Endothelial cell of umbilical vein (primary cell): Measurements from ENCODE around the gene ARHGAP27. TPM values are rescaled to one million over a fixed set of nuclear protein-coding genes. Genes with fewer than 3 reads are reported as not detected.

Experiments
- BruUV-seq: library from RNA; stranded (reverse); fragments of 400-500 nt; replicated peaks from 2 replicates; lab custom pipeline; 2021; lab: Mats Ljungman, UMichigan
- CTCF ChIA-PET: fragments of 300-600, 350-600 bp; sonication (Branson Sonifier 250); formaldehyde crosslinking; loops from one replicate; lab custom pipeline; 2021; ENCODE audit warnings: antibody characterized with exemption, inconsistent platforms; lab: Charles Lee
- POLR2A ChIA-PET: fragments of 300-600, 350-600 bp; sonication (Branson Sonifier 250); formaldehyde crosslinking; loops from one replicate; lab custom pipeline; 2021; ENCODE audit warnings: antibody characterized with exemption, inconsistent platforms; lab: Charles Lee
- DNase-seq: peaks from one replicate; pipeline ENCODE4 v3.0.0-alpha.2; 2011; ENCODE audit warnings: low read depth, low spot score
- FAIRE-seq: peaks from 2 replicates; lab custom pipeline; 2011; peaks lifted over from hg19 to GRCh38; lab: Jason Lieb, UNC
- H2AFZ ChIP-seq: 2 replicates; pipeline ENCODE4 v1.6.0; 2012; ENCODE audit warnings: low read depth, low read length, control low read depth, inconsistent platforms
- H3K27ac ChIP-seq: 2 replicates; pipeline ENCODE4 v1.5.1; 2011; ENCODE audit warnings: low read depth, mild to moderate bottlenecking, control low read depth, low read length, moderate library complexity; ENCODE audit not compliant: insufficient read depth
- H3K27me3 ChIP-seq, 2 experiments: 2 replicates each; pipeline versions ENCODE4 v1.6.0 to v1.6.1; 2011; ENCODE audit warnings: low read length in 2 of 2, mixed read lengths in 1 of 2; ENCODE audit not compliant: control insufficient read depth in 2 of 2, insufficient read depth in 2 of 2
- H3K36me3 ChIP-seq, 2 experiments: 2 replicates in 1 of 2; 3 replicates in 1 of 2; pipeline ENCODE4 v1.5.1; 2011; ENCODE audit warnings: low read length in 2 of 2, mild to moderate bottlenecking in 1 of 2, moderate library complexity in 1 of 2; ENCODE audit not compliant: control insufficient read depth in 2 of 2, insufficient read depth in 2 of 2; ENCODE audit errors: extremely low read depth in 1 of 2
- H3K4me1 ChIP-seq: 3 replicates; pipeline ENCODE4 v1.5.1; 2011; ENCODE audit warnings: mild to moderate bottlenecking, low read length; ENCODE audit not compliant: control insufficient read depth, insufficient read depth; ENCODE audit errors: extremely low read depth
- H3K4me2 ChIP-seq: 2 replicates; pipeline ENCODE4 v1.6.1; 2011; ENCODE audit warnings: low read length, control low read depth, mixed read lengths; ENCODE audit not compliant: insufficient read depth
- H3K4me3 ChIP-seq, 3 experiments: fragments of 200-600 bp in 1 of 3; sonication (generic), shearing (Covaris generic) in 1 of 3; replicated peaks in 1 of 3; 2 replicates each; pipeline ENCODE4 v1.5.1; 2011 to 2016; ENCODE audit warnings: control low read depth in 3 of 3, low read length in 3 of 3, mild to moderate bottlenecking in 2 of 3, inconsistent platforms in 1 of 3, low read depth in 1 of 3, moderate library complexity in 1 of 3; ENCODE audit not compliant: insufficient read depth in 1 of 3
- H3K79me2 ChIP-seq: 2 replicates; pipeline ENCODE4 v1.6.0; 2012; ENCODE audit warnings: low read length, inconsistent platforms; ENCODE audit not compliant: control insufficient read depth, insufficient read depth
- H3K9ac ChIP-seq: replicated peaks from 2 replicates; pipeline ENCODE3; 2011; ENCODE audit warnings: low read length, control low read depth; ENCODE audit not compliant: insufficient read depth; ENCODE audit errors: extremely low read depth
- H3K9me1 ChIP-seq: replicated peaks from 3 replicates; pipeline ENCODE4 v1.6.0; 2011; ENCODE audit warnings: mild to moderate bottlenecking, low read length; ENCODE audit not compliant: control insufficient read depth, insufficient read depth; ENCODE audit errors: extremely low read depth
- H3K9me3 ChIP-seq: replicated peaks from 2 replicates; pipeline ENCODE4 v1.5.1; 2012; ENCODE audit warnings: low read length, inconsistent platforms; ENCODE audit not compliant: control insufficient read depth, insufficient read depth
- H4K20me1 ChIP-seq: replicated peaks from 2 replicates; pipeline ENCODE3; 2011; ENCODE audit warnings: mild to moderate bottlenecking, low read length; ENCODE audit not compliant: control insufficient read depth, insufficient read depth; ENCODE audit errors: extremely low read depth
- CTCF ChIP-seq, 2 donors: IDR thresholded peaks; 1 replicate in 1 of 2; 2 replicates in 1 of 2; pipeline ENCODE4 v1.5.1; 2011; ENCODE audit warnings: low read length in 2 of 2, mild to moderate bottlenecking in 2 of 2, moderate library complexity in 2 of 2, control low read depth in 1 of 2, inconsistent platforms in 1 of 2, low read depth in 1 of 2; ENCODE audit not compliant: insufficient read depth in 1 of 2; ENCODE audit errors: extremely low read depth in 1 of 2
- EZH2 ChIP-seq: IDR thresholded peaks from 2 replicates; pipeline ENCODE4 v1.6.1; 2012; ENCODE audit warnings: borderline replicate concordance, low read depth, mild to moderate bottlenecking, moderate library complexity, low read length, inconsistent platforms; ENCODE audit not compliant: severe bottlenecking
- FOS ChIP-seq: IDR thresholded peaks from 2 replicates; pipeline ENCODE4 v1.6.1; 2011; ENCODE audit warnings: mild to moderate bottlenecking, low read length, moderate library complexity, borderline replicate concordance; ENCODE audit not compliant: insufficient read depth
- GATA2 ChIP-seq: IDR thresholded peaks from 2 replicates; pipeline ENCODE4 v1.7.0; 2011; ENCODE audit warnings: low read depth, mild to moderate bottlenecking, moderate library complexity, mixed read lengths, low read length; ENCODE audit not compliant: insufficient read length, insufficient read depth
- JUN ChIP-seq: IDR thresholded peaks from 2 replicates; pipeline ENCODE4 v1.6.1; 2011; ENCODE audit warnings: borderline replicate concordance, low read depth; ENCODE audit not compliant: insufficient read length, insufficient read depth
- MAX ChIP-seq: IDR thresholded peaks from 2 replicates; pipeline ENCODE4 v1.6.1; 2011; ENCODE audit not compliant: insufficient read depth, insufficient read length
- MYC ChIP-seq: IDR thresholded peaks from one replicate; pipeline ENCODE4 v1.6.1; 2011; ENCODE audit warnings: mild to moderate bottlenecking, low read depth, low read length
- POLR2A ChIP-seq: IDR thresholded peaks from 2 replicates; pipeline ENCODE4 v1.6.1; 2012; ENCODE audit warnings: low read depth, mild to moderate bottlenecking, control low read depth, low read length
- POLR2AphosphoS5 ChIP-seq: IDR thresholded peaks from 2 replicates; pipeline ENCODE4 v1.6.1; 2012; ENCODE audit warnings: low read depth, mild to moderate bottlenecking, control low read depth, low read length, moderate library complexity; ENCODE audit not compliant: insufficient read depth
- dilution Hi-C: fragments of 300-500 bp; cut with MboI; formaldehyde crosslinking; loops from one replicate; pipeline ENCODE4 v1.15.0; 2019; ENCODE audit warnings: low sequenced_read_pairs; ENCODE audit not compliant: extremely low pct_ligation_motif_present
- intact Hi-C: fragments of 100-400 bp; cut with micrococcal nuclease; formaldehyde crosslinking; loops from one replicate; pipeline ENCODE4 v1.10.0; 2022
- polyA plus RNA-seq, 4 experiments: library from polyadenylated mRNA; depleted of rRNA in 3 of 4; stranded (reverse) in 3 of 4; unstranded in 1 of 4; fragments of >200 nt; gene quantifications; 2 replicates each; pipeline versions ENCODE4 v1.2.1 to v1.2.3, GENCODE V29; 2011 to 2012; ENCODE audit warnings: missing spikeins in 1 of 4
- total RNA-seq: library from RNA; stranded (reverse); gene quantifications from 2 replicates; pipeline ENCODE4 v1.2.3, GENCODE V29; 2021

The ARHGAP27 gene
- total and polyA plus RNA-seq, 2 donors (not counting 3 experiments of a cell fraction or from before 2014, with no cell fraction given) = 21.0 to 47.0 TPM

- H3K9ac ChIP-seq = no peak overlapping the region
- H3K79me2 ChIP-seq = no peaks in the 10 kb centered on the region
- peaks cover 0 to 4% of the 10 kb centered on the region in 2 experiments for H3K36me3 ChIP-seq
- intact Hi-C loops = no loop called here
- no peak overlapping the region for H3K4me2 ChIP-seq
- no peak for FAIRE-seq
- H3K4me3 ChIP-seq = no peak overlapping the region
- no peaks in the 10 kb centered on the region for H4K20me1 ChIP-seq
- BruUV-seq = no TSS peak
- H3K4me1 ChIP-seq = peaks cover 15% of the 10 kb centered on the region
- TF ChIP-seq POLR2A = no peak
- TF ChIP-seq GATA2 = no peak
- TF ChIP-seq EZH2 = no peak
- no peak for TF ChIP-seq CTCF (IDR thresholded peaks at IDR 0.05; ENCODE audit: extremely low read depth in 1 of 2, insufficient read depth in 1 of 2, low read depth in 1 of 2, low read length in 2 of 2)
- no peak for TF ChIP-seq JUN
- no peak for TF ChIP-seq MAX
- TF ChIP-seq FOS = no peak
- no peak for TF ChIP-seq MYC
- no peak for TF ChIP-seq POLR2AphosphoS5
- no peak overlapping the region for H2AFZ ChIP-seq
- no peaks in the 10 kb centered on the region for H3K27me3 ChIP-seq
- no peak overlapping the region for H3K27ac ChIP-seq
- DNase-seq = no peak
- dilution Hi-C loops = no loop called here
- ChIA-PET CTCF (no interaction called here), POLR2A (no interaction called here)
- no peaks in the 10 kb centered on the region for H3K9me3 ChIP-seq
- H3K9me1 ChIP-seq = no peaks in the 10 kb centered on the region
Measured at GRCh38 chr17:45438931-45439610, 6.4 kb upstream of the ARHGAP27 start.
